LNCAP (cell line): ENCODE measurements around the gene FSTL1.

Experiments used
- CTCF ChIP-seq: fragments of 450-650 bp; IDR thresholded peaks from 2 replicates; pipeline ENCODE4 v1.5.1; 2017; ENCODE audit warnings: mild to moderate bottlenecking

The FSTL1 gene

DNA sequence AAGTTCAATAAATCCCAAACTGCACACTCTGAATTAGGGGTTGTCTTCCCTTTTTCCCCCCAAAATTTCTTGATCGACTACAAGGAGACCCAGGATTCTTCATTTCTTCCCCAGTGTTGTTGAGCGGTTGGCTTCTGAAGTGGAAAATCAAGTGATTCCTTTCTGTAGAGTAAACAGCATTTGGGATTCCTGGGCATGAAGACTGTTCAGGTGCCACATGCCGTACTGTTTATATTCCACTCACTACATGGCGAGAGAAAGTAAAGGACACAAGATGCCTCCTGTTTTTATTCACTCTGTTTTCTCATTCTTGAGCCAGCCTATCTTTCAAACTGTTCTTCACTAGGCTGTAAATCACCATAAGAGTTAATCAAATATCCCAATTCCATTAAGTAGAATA lies 12.6 kb downstream of the FSTL1 start:
- TF ChIP-seq CTCF: no peak

GRCh38 chr3:120437559-120437958 lies 13.2 kb downstream of the FSTL1 start:
- no peak for TF ChIP-seq CTCF

- TF ChIP-seq CTCF: no peak
These were observed 14.2 kb downstream of the FSTL1 start for GRCh38 chr3:120436523-120437050.

- no peak for TF ChIP-seq CTCF
These were observed 15.2 kb downstream of the FSTL1 start for GRCh38 chr3:120435621-120436020.

DNA sequence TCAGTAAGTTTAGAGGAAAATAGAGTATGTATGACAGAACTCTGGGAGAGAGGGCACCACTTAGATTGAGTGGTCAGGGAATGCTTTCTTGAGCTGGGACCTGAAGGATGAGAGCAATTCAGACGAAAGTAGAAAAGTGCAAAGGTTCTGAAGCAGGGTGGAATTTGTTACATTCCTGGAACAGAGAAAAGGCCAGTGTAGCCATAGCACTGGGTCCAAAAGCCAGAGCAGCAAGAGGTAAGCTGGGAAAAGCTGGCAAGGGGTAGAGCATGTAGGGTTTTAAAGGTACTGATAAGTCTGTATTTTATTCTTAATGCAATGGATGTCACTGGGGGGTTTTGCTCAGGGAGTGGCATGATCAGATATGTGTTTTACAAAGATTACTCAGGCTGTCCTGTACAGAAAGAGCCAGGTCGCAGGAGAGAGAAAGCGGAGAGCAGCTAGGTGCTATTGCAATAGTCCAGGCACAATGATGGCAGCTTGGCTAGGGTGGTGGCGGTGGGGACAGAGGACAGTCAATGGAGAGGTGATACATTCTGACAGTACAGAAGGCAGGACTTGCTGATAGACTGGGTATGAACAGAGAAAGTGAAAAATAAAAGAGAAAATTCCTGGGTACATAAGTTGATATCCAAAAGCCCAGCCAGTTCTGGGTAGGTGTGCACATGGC lies 17.0 kb downstream of the FSTL1 start:
- no peak for TF ChIP-seq CTCF

GRCh38 chr3:120432150-120432860 lies 18.5 kb downstream of the FSTL1 start:
- no peak for TF ChIP-seq CTCF

- TF ChIP-seq CTCF: no peak
These were observed 20.9 kb downstream of the FSTL1 start for GRCh38 chr3:120429921-120430361.
